ENCODE measurements around the gene PRSS22.
A peak's percentile ranks its signal among the peaks of the same experiment; 100 is the strongest.

The PRSS22 gene

GRCh38 chr16:2865651-2866050 lies 7.7 kb upstream of the PRSS22 start:
- TF ChIP-seq MYC (IDR thresholded peaks at IDR 0.05; ENCODE audit: low read depth, low read length) (no peak), POLR2A (IDR thresholded peaks at IDR 0.05; ENCODE audit: extremely low read depth, insufficient read length) (no peak), MAX (IDR thresholded peaks at IDR 0.05; ENCODE audit: low read depth, low read length) (no peak), CTCF (IDR thresholded peaks at IDR 0.05; ENCODE audit: low read depth, low read length) (no peak)
- DNase-seq (ENCODE audit: low read depth) = no peak
- no peak overlapping the region for H3K4me3 ChIP-seq (ENCODE audit: low read depth, low read length)

GRCh38 chr16:2860826-2861567 lies 3.0 kb upstream of the PRSS22 start:
- TF ChIP-seq MAX (IDR thresholded peaks at IDR 0.05; ENCODE audit: low read depth, low read length) (0 out of 2 replicates have a peak, but pooled peaks have one; percentile 39), CTCF (IDR thresholded peaks at IDR 0.05; ENCODE audit: low read depth, low read length) (no peak)
- peak; percentile 49 for DNase-seq (ENCODE audit: low read depth)
- H3K4me3 ChIP-seq (ENCODE audit: low read depth, low read length) = no peak overlapping the region

GRCh38 chr16:2859686-2860265 lies 1.8 kb upstream of the PRSS22 start:
- DNase-seq (ENCODE audit: low read depth) = no peak
- H3K4me3 ChIP-seq (ENCODE audit: low read depth, low read length) = no peak overlapping the region
- TF ChIP-seq MYC (IDR thresholded peaks at IDR 0.05; ENCODE audit: low read depth, low read length) (no peak), CTCF (IDR thresholded peaks at IDR 0.05; ENCODE audit: low read depth, low read length) (no peak)

- no peak for TF ChIP-seq CTCF (IDR thresholded peaks at IDR 0.05; ENCODE audit: low read depth, low read length)
- TF ChIP-seq POLR2A (IDR thresholded peaks at IDR 0.05; ENCODE audit: extremely low read depth, insufficient read length) = no peak
- TF ChIP-seq MYC (IDR thresholded peaks at IDR 0.05; ENCODE audit: low read depth, low read length) = no peak
- TF ChIP-seq MAX (IDR thresholded peaks at IDR 0.05; ENCODE audit: low read depth, low read length) = no peak
- DNase-seq (ENCODE audit: low read depth) = no peak
- H3K4me3 ChIP-seq (ENCODE audit: low read depth, low read length) = no peak overlapping the region
These were observed 465 bp upstream of the PRSS22 start for GRCh38 chr16:2858245-2859025.

- DNase-seq (ENCODE audit: low read depth) = no peak
- TF ChIP-seq POLR2A (IDR thresholded peaks at IDR 0.05; ENCODE audit: extremely low read depth, insufficient read length) = no peak
- TF ChIP-seq CTCF (IDR thresholded peaks at IDR 0.05; ENCODE audit: low read depth, low read length) = no peak
- no peak for TF ChIP-seq MAX (IDR thresholded peaks at IDR 0.05; ENCODE audit: low read depth, low read length)
- TF ChIP-seq MYC (IDR thresholded peaks at IDR 0.05; ENCODE audit: low read depth, low read length) = no peak
- H3K4me3 ChIP-seq (ENCODE audit: low read depth, low read length) = no peak overlapping the region
These were observed 1.1 kb downstream of the PRSS22 start for GRCh38 chr16:2856686-2857450.

All from NB4 (cell line).